AG09309 (cell line): ENCODE measurements around the gene FOXI2.

Experiments used
- DNase-seq: peaks from one replicate; pipeline ENCODE4 v3.0.0-alpha.2; 2010; ENCODE audit warnings: low read depth
- H3K4me3 ChIP-seq: 2 replicates; pipeline ENCODE4 v1.5.1; 2011; ENCODE audit warnings: mild to moderate bottlenecking, low read depth, low read length, moderate library complexity; ENCODE audit not compliant: control insufficient read depth
- CTCF ChIP-seq: IDR thresholded peaks from 2 replicates; pipeline ENCODE4 v1.5.1; 2011; ENCODE audit warnings: mild to moderate bottlenecking, low read depth, low read length, inconsistent platforms; ENCODE audit not compliant: insufficient read depth, control insufficient read depth; ENCODE audit errors: missing control alignments

Gene FOXI2

GRCh38 chr10:127735156-127735555 lies 1.8 kb upstream of the FOXI2 start:
- H3K4me3 ChIP-seq, result no peak overlapping the region
- no peak for DNase-seq
- no peak for TF ChIP-seq CTCF

- no peak for DNase-seq
- no peak for TF ChIP-seq CTCF
- no peak overlapping the region for H3K4me3 ChIP-seq
Measured at GRCh38 chr10:127735723-127736221, 1.2 kb upstream of the FOXI2 start.

GRCh38 chr10:127736222-127736914 lies 617 bp upstream of the FOXI2 start:
- DNase-seq, result no peak
- TF ChIP-seq CTCF, result no peak
- H3K4me3 ChIP-seq, result no peak overlapping the region

- H3K4me3 ChIP-seq, result no peak overlapping the region
- no peak for TF ChIP-seq CTCF
- no peak for DNase-seq
Measured at GRCh38 chr10:127737563-127738511, 852 bp downstream of the FOXI2 start.

GRCh38 chr10:127738512-127739424 lies 1.8 kb downstream of the FOXI2 start:
- DNase-seq, result no peak
- no peak for TF ChIP-seq CTCF
- no peak overlapping the region for H3K4me3 ChIP-seq

GRCh38 chr10:127739908-127740307 lies 2.9 kb downstream of the FOXI2 start:
- DNase-seq, result no peak
- TF ChIP-seq CTCF, result no peak
- H3K4me3 ChIP-seq, result no peak overlapping the region
